ENCODE measurements around the gene SDCBP2. TPM values are rescaled to one million over a fixed set of nuclear protein-coding genes. Genes with fewer than 3 reads are reported as not detected.

The SDCBP2 gene
- total and polyA plus RNA-seq, 2 of the 4 experiments (the other 2 are of a cell fraction), result 0.54 to 1.3 TPM

- POLR2A ChIA-PET (ENCODE audit: unreplicated experiment), result no interaction called here
These were observed 63.6 kb downstream of the SDCBP2 start for GRCh38 chr20:1265226-1265915.

More at GRCh38 chr20:1265226-1265915, 63.6 kb downstream of the SDCBP2 start:
- Histone ChIP-seq H3K27ac (ENCODE audit: insufficient read depth, low read length) (no peak overlapping the region), H3K23ac (ENCODE audit: low read depth, low read length) (peak overlapping the region; percentile 85; the same call in 1 of the 2 replicates), H3K36me3 (ENCODE audit: control insufficient read depth, insufficient read depth, low read length) (peaks cover 2% of the 10 kb centered on the region; the same call in 1 of the 2 replicates), H4K20me1 (ENCODE audit: insufficient read depth, low read length) (no peaks in the 10 kb centered on the region), H2AK5ac (ENCODE audit: low read depth, low read length) (peak overlapping the region; percentile 67), H3K4ac (ENCODE audit: low read depth, low read length) (peak overlapping the region; percentile 91), H3K56ac (ENCODE audit: extremely low read depth, insufficient read depth, low read length) (no peak overlapping the region), H4K8ac (ENCODE audit: low read depth in 2 of 2, low read length in 2 of 2) (peak overlapping the region; percentile 62 to 88; a peak in 3 of 4 replicates), H3K79me1 (ENCODE audit: low read depth in 1 of 2, low read length in 2 of 2) (peaks cover 21 to 25% of the 10 kb centered on the region in 2 experiments), H2BK120ac (ENCODE audit: low read depth, low read length) (peak overlapping the region; percentile 85; the same call in 1 of the 2 replicates), H3K9me3 (ENCODE audit: control insufficient read depth, insufficient read depth, low read length) (no peaks in the 10 kb centered on the region), H3K27me3 (ENCODE audit: control insufficient read depth, insufficient read depth, low read length) (peaks cover 2% of the 10 kb centered on the region; the same call in 1 of the 2 replicates), H4K5ac (ENCODE audit: low read depth, low read length) (peak overlapping the region; percentile 93), H3K4me1 (ENCODE audit: control insufficient read depth, insufficient read depth, low read length) (peaks cover 6% of the 10 kb centered on the region; the same call in 1 of the 2 replicates), H2AK9ac (replicated peaks; ENCODE audit: low read depth, low read length, poor library complexity) (peak overlapping the region; percentile 84), H2AFZ (replicated peaks; ENCODE audit: low read length, poor library complexity) (peak overlapping the region; percentile 83), H2BK20ac (ENCODE audit: low read depth, low read length) (peak overlapping the region; percentile 59; the same call in 1 of the 2 replicates), H2BK5ac (ENCODE audit: low read depth, low read length, poor library complexity, severe bottlenecking) (peak overlapping the region; percentile 56), H4K91ac (ENCODE audit: insufficient read depth, low read depth, low read length) (peak overlapping the region; percentile 80), H3K18ac (ENCODE audit: low read depth, low read length) (no peak overlapping the region), H3K9ac (ENCODE audit: low read depth, low read length) (peak overlapping the region; percentile 81), H3K9me1 (ENCODE audit: insufficient read depth, low read length) (peaks cover 15% of the 10 kb centered on the region; the same call in 1 of the 2 replicates), H3K14ac (replicated peaks; ENCODE audit: low read depth, low read length) (peak overlapping the region; percentile 85), H2BK15ac (ENCODE audit: low read depth, low read length) (0 out of 3 replicates have a peak overlapping the region, but pooled peaks have one; percentile 8), H3K4me3 (ENCODE audit: insufficient read depth, low read depth, low read length) (peak overlapping the region; percentile 81), H3K4me2 (ENCODE audit: low read depth, low read length) (peak overlapping the region; percentile 94)
- ATAC-seq (ENCODE audit: low read depth) (no peak), DNase-seq (no peak)
- BruUV-seq (replicated peaks), result no TSS peak
- no peak for TF ChIP-seq SMC3 (IDR thresholded peaks at IDR 0.05; ENCODE audit: low read depth, low read length)
- TF ChIP-seq RAD21 (IDR thresholded peaks at IDR 0.05; ENCODE audit: low read length), result no peak
- intact Hi-C loops (cut with micrococcal nuclease) (no loop called here), in situ Hi-C loops (cut with MboI; ENCODE audit: low sequenced_read_pairs) (no loop called here), dilution Hi-C loops (cut with HindIII; ENCODE audit: low sequenced_read_pairs, unreplicated experiment) (no loop called here)
- no CpG with 5 or more reads among the region's 4 CpGs for WGBS, 2 experiments (ENCODE audit: extremely low coverage in 2 of 2, insufficient read length in 1 of 2)
- CTCF ChIA-PET, result no interaction called here

Measured in IMR-90 (cell line).